ENCODE measurements around the gene YPEL1.

YPEL1 gene

GRCh38 chr22:21760640-21761039 lies 25.0 kb upstream of the YPEL1 start:
- H3K4me1 ChIP-seq (ENCODE audit: insufficient read depth, low read length, poor library complexity, severe bottlenecking) = no peaks in the 10 kb centered on the region
- H3K36me3 ChIP-seq (ENCODE audit: insufficient read depth, low read length) = peaks cover 53% of the 10 kb centered on the region; the same call in 1 of the 2 replicates
- no peaks in the 10 kb centered on the region for H3K9me3 ChIP-seq (ENCODE audit: insufficient read depth, low read depth, low read length)
- H3K4me3 ChIP-seq (ENCODE audit: low read length, poor library complexity, severe bottlenecking) = no peak overlapping the region
- H3K27me3 ChIP-seq (ENCODE audit: insufficient read depth, low read length, poor library complexity, severe bottlenecking) = no peaks in the 10 kb centered on the region
- no peaks in the 10 kb centered on the region for H4K20me1 ChIP-seq (ENCODE audit: insufficient read depth, low read length, poor library complexity, severe bottlenecking)
- H3K9ac ChIP-seq (ENCODE audit: low read depth, low read length, poor library complexity, severe bottlenecking) = no peak overlapping the region
- no peaks in the 10 kb centered on the region for H3K9me2 ChIP-seq (replicated peaks; ENCODE audit: low read depth, low read length)
- H3F3A ChIP-seq (ENCODE audit: low read depth) = no peaks in the 10 kb centered on the region
- H3K4me2 ChIP-seq (ENCODE audit: low read depth, low read length, poor library complexity, severe bottlenecking) = no peak overlapping the region
- H2AFZ ChIP-seq (ENCODE audit: low read length) = no peak overlapping the region
- TF ChIP-seq, protein P1, sequence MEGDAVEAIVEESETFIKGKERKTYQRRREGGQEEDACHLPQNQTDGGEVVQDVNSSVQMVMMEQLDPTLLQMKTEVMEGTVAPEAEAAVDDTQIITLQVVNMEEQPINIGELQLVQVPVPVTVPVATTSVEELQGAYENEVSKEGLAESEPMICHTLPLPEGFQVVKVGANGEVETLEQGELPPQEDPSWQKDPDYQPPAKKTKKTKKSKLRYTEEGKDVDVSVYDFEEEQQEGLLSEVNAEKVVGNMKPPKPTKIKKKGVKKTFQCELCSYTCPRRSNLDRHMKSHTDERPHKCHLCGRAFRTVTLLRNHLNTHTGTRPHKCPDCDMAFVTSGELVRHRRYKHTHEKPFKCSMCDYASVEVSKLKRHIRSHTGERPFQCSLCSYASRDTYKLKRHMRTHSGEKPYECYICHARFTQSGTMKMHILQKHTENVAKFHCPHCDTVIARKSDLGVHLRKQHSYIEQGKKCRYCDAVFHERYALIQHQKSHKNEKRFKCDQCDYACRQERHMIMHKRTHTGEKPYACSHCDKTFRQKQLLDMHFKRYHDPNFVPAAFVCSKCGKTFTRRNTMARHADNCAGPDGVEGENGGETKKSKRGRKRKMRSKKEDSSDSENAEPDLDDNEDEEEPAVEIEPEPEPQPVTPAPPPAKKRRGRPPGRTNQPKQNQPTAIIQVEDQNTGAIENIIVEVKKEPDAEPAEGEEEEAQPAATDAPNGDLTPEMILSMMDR (conservative IDR thresholded peaks at IDR 0.05; ENCODE audit: low read length) = no peak
- TF ChIP-seq EZH2phosphoT487 (IDR thresholded peaks at IDR 0.05; ENCODE audit: borderline replicate concordance) = no peak
- no peaks in the 10 kb centered on the region for H3K79me2 ChIP-seq (ENCODE audit: insufficient read depth, low read length)

DNA sequence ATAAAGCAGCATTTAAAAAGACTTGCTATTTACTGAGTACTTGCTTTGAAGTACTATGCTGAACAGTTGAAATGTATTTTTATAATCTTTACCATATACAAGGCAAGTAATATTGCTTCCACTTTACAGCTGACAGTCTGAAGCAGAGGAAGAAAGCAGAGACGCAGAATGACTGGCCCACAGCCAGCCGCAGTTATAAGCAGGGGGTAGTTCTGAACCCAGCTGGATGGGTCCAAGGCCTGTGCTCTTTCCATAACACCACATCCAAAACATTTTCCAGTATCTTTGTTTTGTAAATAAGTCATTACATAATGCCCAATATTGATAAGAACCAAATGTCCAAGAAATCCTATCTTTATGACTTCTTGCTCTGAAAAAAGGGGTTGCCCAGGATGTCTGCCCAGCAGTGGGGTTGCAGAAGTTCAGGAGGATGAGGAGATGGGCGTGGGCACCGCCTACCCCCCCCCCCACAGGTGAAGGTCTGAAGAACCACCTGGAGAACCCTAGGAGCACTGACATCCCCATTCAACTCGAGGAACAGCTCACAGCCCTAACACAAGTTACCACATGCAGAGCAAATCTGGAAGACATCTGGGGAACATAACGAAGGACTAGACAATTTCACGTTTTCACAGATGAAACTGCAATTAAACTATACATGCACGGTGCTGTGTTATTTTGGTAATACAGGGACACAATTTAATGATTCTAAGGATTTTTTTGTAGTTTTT lies 24.2 kb upstream of the YPEL1 start:
- Histone ChIP-seq H3K4me3 (ENCODE audit: low read length, poor library complexity, severe bottlenecking) (no peak overlapping the region), H3K9me3 (ENCODE audit: insufficient read depth, low read depth, low read length) (no peaks in the 10 kb centered on the region), H4K20me1 (ENCODE audit: insufficient read depth, low read length, poor library complexity, severe bottlenecking) (no peaks in the 10 kb centered on the region), H2AFZ (ENCODE audit: low read length) (no peak overlapping the region), H3K4me1 (ENCODE audit: insufficient read depth, low read length, poor library complexity, severe bottlenecking) (no peaks in the 10 kb centered on the region), H3K4me2 (ENCODE audit: low read depth, low read length, poor library complexity, severe bottlenecking) (no peak overlapping the region), H3K27me3 (ENCODE audit: insufficient read depth, low read length, poor library complexity, severe bottlenecking) (no peaks in the 10 kb centered on the region), H3K36me3 (ENCODE audit: insufficient read depth, low read length) (peaks cover 45% of the 10 kb centered on the region; the same call in 1 of the 2 replicates), H3K79me2 (ENCODE audit: insufficient read depth, low read length) (no peaks in the 10 kb centered on the region), H3K9ac (ENCODE audit: low read depth, low read length, poor library complexity, severe bottlenecking) (no peak overlapping the region), H3F3A (ENCODE audit: low read depth) (no peaks in the 10 kb centered on the region), H3K9me2 (replicated peaks; ENCODE audit: low read depth, low read length) (no peaks in the 10 kb centered on the region)
- TF ChIP-seq, protein P1 (conservative IDR thresholded peaks at IDR 0.05; ENCODE audit: low read length) = no peak
- TF ChIP-seq EZH2phosphoT487 (IDR thresholded peaks at IDR 0.05; ENCODE audit: borderline replicate concordance) = no peak

DNA sequence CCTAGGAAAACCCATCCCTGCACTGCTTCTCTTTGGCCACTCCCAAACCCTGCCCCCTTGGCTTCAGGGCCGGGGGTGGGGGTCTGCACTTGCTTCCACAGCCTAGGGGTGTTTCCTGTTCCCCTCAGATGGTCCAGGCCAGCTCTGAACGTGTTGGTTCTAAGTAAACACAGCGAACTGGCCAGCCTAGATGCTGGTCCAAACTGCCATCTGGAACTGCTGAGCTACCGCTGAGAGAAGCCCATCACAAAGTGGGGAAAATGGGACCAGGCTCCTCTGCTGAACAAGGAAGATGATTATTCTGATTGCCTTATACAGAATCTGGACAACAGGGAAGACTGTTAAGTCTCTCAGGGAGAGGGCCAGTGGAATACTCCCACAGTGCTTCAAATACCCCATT lies 23.5 kb upstream of the YPEL1 start:
- TF ChIP-seq, protein P1 (conservative IDR thresholded peaks at IDR 0.05; ENCODE audit: low read length) = no peak
- no peak for TF ChIP-seq EZH2phosphoT487 (IDR thresholded peaks at IDR 0.05; ENCODE audit: borderline replicate concordance)
- Histone ChIP-seq H2AFZ (ENCODE audit: low read length) (no peak overlapping the region), H3F3A (ENCODE audit: low read depth) (no peaks in the 10 kb centered on the region), H3K9me2 (replicated peaks; ENCODE audit: low read depth, low read length) (no peaks in the 10 kb centered on the region), H3K79me2 (ENCODE audit: insufficient read depth, low read length) (no peaks in the 10 kb centered on the region), H3K9ac (ENCODE audit: low read depth, low read length, poor library complexity, severe bottlenecking) (no peak overlapping the region), H3K4me2 (ENCODE audit: low read depth, low read length, poor library complexity, severe bottlenecking) (no peak overlapping the region), H3K4me3 (ENCODE audit: low read length, poor library complexity, severe bottlenecking) (no peak overlapping the region), H4K20me1 (ENCODE audit: insufficient read depth, low read length, poor library complexity, severe bottlenecking) (no peaks in the 10 kb centered on the region), H3K36me3 (ENCODE audit: insufficient read depth, low read length) (peaks cover 38% of the 10 kb centered on the region; the same call in 1 of the 2 replicates), H3K27me3 (ENCODE audit: insufficient read depth, low read length, poor library complexity, severe bottlenecking) (no peaks in the 10 kb centered on the region), H3K4me1 (ENCODE audit: insufficient read depth, low read length, poor library complexity, severe bottlenecking) (no peaks in the 10 kb centered on the region), H3K9me3 (ENCODE audit: insufficient read depth, low read depth, low read length) (no peaks in the 10 kb centered on the region)

Measured in Loucy (cell line).